Mesenchymal stem cell (in vitro differentiated cells and primary cell): Measurements from ENCODE around the gene NFKBIL1.

ENCODE experiments used
- DNase-seq: peaks from one replicate; pipeline ENCODE4 v3.0.0-alpha.2; 2013
- H2AFZ ChIP-seq: one replicate; pipeline ENCODE4 v1.6.1; 2013; ENCODE audit warnings: low read depth, mild to moderate bottlenecking, control low read depth, inconsistent platforms, low read length, moderate library complexity
- H2AK5ac ChIP-seq: 2 replicates; pipeline ENCODE4 v1.6.1; 2013; ENCODE audit warnings: low read length, moderate library complexity, mild to moderate bottlenecking, inconsistent platforms; ENCODE audit not compliant: severe bottlenecking
- H2BK120ac ChIP-seq: one replicate; pipeline ENCODE4 v1.6.1; 2013; ENCODE audit warnings: low read depth, mild to moderate bottlenecking, inconsistent platforms, low read length, moderate library complexity
- H2BK12ac ChIP-seq, 2 experiments: one replicate each; pipeline ENCODE4 v1.6.1; 2013; ENCODE audit warnings: inconsistent platforms in 2 of 2, low read length in 2 of 2, mild to moderate bottlenecking in 2 of 2, moderate library complexity in 2 of 2, control low read depth in 1 of 2
- H2BK15ac ChIP-seq: one replicate; pipeline ENCODE4 v1.6.1; 2013; ENCODE audit warnings: mild to moderate bottlenecking, low read depth, inconsistent platforms; ENCODE audit not compliant: poor library complexity, severe bottlenecking
- H2BK5ac ChIP-seq: 2 replicates; pipeline ENCODE4 v1.6.1; 2013; ENCODE audit warnings: low read depth, mild to moderate bottlenecking, low read length, control low read depth, inconsistent platforms; ENCODE audit not compliant: poor library complexity, severe bottlenecking
- H3K14ac ChIP-seq, 2 experiments: one replicate each; pipeline ENCODE4 v1.6.1; 2013; ENCODE audit warnings: inconsistent platforms in 2 of 2, low read length in 2 of 2, control low read depth in 1 of 2, mild to moderate bottlenecking in 1 of 2, moderate library complexity in 1 of 2
- H3K18ac ChIP-seq, 2 experiments: one replicate each; pipeline ENCODE4 v1.6.1; 2013; ENCODE audit warnings: inconsistent platforms in 2 of 2, low read length in 2 of 2, control low read depth in 1 of 2, low read depth in 1 of 2, mild to moderate bottlenecking in 1 of 2
- H3K23ac ChIP-seq, 2 experiments: one replicate each; pipeline ENCODE4 v1.6.1; 2013; ENCODE audit warnings: inconsistent platforms in 2 of 2, low read length in 2 of 2, mild to moderate bottlenecking in 2 of 2, moderate library complexity in 2 of 2, control low read depth in 1 of 2
- H3K27ac ChIP-seq: 2 replicates; pipeline ENCODE4 v1.5.1; 2013; ENCODE audit warnings: mild to moderate bottlenecking, moderate library complexity, low read length, control low read depth, inconsistent platforms; ENCODE audit not compliant: poor library complexity, severe bottlenecking
- H3K27me3 ChIP-seq, 2 experiments: 2 replicates each; pipeline versions ENCODE4 v1.6.1 to v1.7.0; 2013; ENCODE audit warnings: low read length in 2 of 2, mild to moderate bottlenecking in 2 of 2, moderate library complexity in 2 of 2, control low read depth in 1 of 2, inconsistent platforms in 1 of 2; ENCODE audit not compliant: control insufficient read depth in 1 of 2, insufficient read depth in 1 of 2
- H3K36me3 ChIP-seq, 2 experiments: 2 replicates each; pipeline versions ENCODE4 v1.6.1 to v1.7.0; 2013; ENCODE audit warnings: low read length in 2 of 2, control low read depth in 1 of 2, inconsistent platforms in 1 of 2, low read depth in 1 of 2, mild to moderate bottlenecking in 1 of 2; ENCODE audit not compliant: insufficient read depth in 2 of 2, control insufficient read depth in 1 of 2
- H3K4ac ChIP-seq, 2 experiments: one replicate each; pipeline ENCODE4 v1.6.1; 2013; ENCODE audit warnings: inconsistent platforms in 2 of 2, low read length in 2 of 2, mild to moderate bottlenecking in 2 of 2, moderate library complexity in 2 of 2, control low read depth in 1 of 2, low read depth in 1 of 2
- H3K4me1 ChIP-seq: 2 replicates; pipeline ENCODE4 v1.6.1; 2013; ENCODE audit warnings: low read depth, low read length, control low read depth; ENCODE audit not compliant: control insufficient read depth, insufficient read depth
- H3K4me2 ChIP-seq: 2 replicates; pipeline ENCODE4 v1.6.1; 2013; ENCODE audit warnings: low read length, mild to moderate bottlenecking, inconsistent platforms; ENCODE audit not compliant: poor library complexity, severe bottlenecking
- H3K4me3 ChIP-seq, 2 experiments: 2 replicates each; pipeline versions ENCODE4 v1.5.1 to v1.7.0; 2013; ENCODE audit warnings: low read length in 2 of 2, mild to moderate bottlenecking in 2 of 2, control low read depth in 1 of 2, low read depth in 1 of 2; ENCODE audit not compliant: insufficient read depth in 1 of 2
- H3K79me1 ChIP-seq: replicated peaks from 2 replicates; pipeline ENCODE4 v1.6.1; 2013; ENCODE audit warnings: mild to moderate bottlenecking, control low read depth, low read length, inconsistent platforms; ENCODE audit not compliant: poor library complexity, severe bottlenecking
- H3K9ac ChIP-seq: 2 replicates; pipeline ENCODE4 v1.7.0; 2013; ENCODE audit warnings: mild to moderate bottlenecking, low read length, moderate library complexity
- H3K9me3 ChIP-seq: 2 replicates; pipeline ENCODE4 v1.7.0; 2013; ENCODE audit warnings: mild to moderate bottlenecking, low read length; ENCODE audit not compliant: control insufficient read depth
- H4K8ac ChIP-seq: one replicate; pipeline ENCODE4 v1.6.1; 2013; ENCODE audit warnings: inconsistent platforms, mild to moderate bottlenecking, low read length, moderate library complexity
- H4K91ac ChIP-seq: one replicate; pipeline ENCODE4 v1.6.1; 2013; ENCODE audit warnings: mild to moderate bottlenecking, low read length, inconsistent platforms
- WGBS: methylation state at CpG from one replicate; pipeline ENCODE4 v1.1.7; 2013; ENCODE audit warnings: mixed read lengths; 5-methylcytosine and 5-hydroxymethylcytosine counted together

The NFKBIL1 gene

DNA sequence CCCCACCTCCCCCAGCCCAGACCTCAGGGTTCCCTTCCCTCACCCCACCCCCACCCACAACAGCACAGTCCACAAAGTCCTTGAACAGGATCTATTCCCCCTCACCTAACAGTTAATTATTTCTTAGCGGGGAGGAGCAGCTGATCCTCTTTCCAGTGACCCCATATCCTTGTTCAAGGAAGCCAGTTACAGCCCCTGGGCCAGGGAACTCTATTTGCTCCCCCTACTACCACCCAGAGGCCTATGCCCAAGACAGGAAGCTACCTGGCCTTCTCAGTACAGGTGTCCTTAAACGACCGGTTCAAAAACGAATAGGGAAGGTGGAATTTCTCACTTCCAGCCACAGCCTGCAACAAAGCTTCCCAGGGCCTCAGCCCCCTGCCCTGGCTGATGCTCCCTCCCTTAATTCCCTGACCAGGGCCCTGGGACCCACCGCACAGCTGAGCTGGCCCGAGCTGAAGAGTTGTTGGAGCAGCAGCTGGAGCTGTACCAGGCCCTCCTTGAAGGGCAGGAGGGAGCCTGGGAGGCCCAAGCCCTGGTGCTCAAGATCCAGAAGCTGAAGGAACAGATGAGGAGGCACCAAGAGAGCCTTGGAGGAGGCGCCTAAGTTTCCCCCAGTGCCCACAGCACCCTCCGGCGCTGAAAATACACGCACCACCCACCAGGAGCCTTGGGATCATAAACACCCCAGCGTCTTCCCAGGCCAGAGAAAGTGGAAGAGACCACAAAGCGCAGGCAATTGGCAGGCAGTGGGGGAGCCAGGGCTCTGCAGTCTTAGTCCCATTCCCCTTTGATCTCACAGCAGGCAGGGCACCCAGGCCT is 17.9 kb upstream of the NFKBIL1 start:
- Histone ChIP-seq H2BK15ac (no peak overlapping the region), H2AK5ac (no peak overlapping the region), H3K9ac (no peak overlapping the region), H3K4me3 (no peak overlapping the region), H3K36me3 (peaks cover 52 to 59% of the 10 kb centered on the region in 2 experiments), H3K23ac (no peak overlapping the region), H3K14ac (no peak overlapping the region), H3K9me3 (no peaks in the 10 kb centered on the region), H3K27me3 (no peaks in the 10 kb centered on the region), H3K18ac (no peak overlapping the region), H4K91ac (no peak overlapping the region), H3K27ac (peak overlapping the region; percentile 20), H3K4ac (no peak overlapping the region), H2AFZ (no peak overlapping the region), H2BK120ac (no peak overlapping the region), H2BK5ac (no peak overlapping the region), H3K79me1 (peaks cover 23% of the 10 kb centered on the region), H3K4me2 (no peak overlapping the region), H2BK12ac (no peak overlapping the region), H3K4me1 (peaks cover 13% of the 10 kb centered on the region), H4K8ac (no peak overlapping the region)
- 69% methylated on average over 12 of the region's 12 CpGs for WGBS
- no peak for DNase-seq

DNA sequence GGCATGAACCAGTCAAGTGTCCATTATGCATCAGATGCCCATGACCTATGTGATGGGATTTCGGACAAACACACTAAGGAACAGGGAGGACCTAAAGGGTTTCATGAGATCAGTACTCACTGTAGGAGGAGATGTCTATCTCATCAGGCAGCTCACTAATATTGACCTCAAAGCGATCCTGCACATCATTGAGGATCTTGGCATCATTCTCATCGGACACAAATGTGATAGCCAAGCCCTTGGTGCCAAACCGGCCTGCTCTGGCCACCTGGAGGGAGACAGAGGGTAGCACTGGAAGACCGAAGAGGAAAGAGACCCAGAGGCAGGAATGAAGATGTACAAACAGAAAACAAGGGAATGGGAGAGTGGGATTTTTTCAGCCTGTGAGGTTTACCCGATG is 16.7 kb upstream of the NFKBIL1 start:
- DNase-seq: no peak
- no peak overlapping the region for H3K18ac ChIP-seq
- peaks cover 30% of the 10 kb centered on the region for H3K79me1 ChIP-seq
- no peaks in the 10 kb centered on the region for H3K27me3 ChIP-seq
- peaks cover 64 to 67% of the 10 kb centered on the region in 2 experiments for H3K36me3 ChIP-seq
- no peak overlapping the region for H2BK15ac ChIP-seq
- no peak overlapping the region for H3K4me3 ChIP-seq
- H2BK12ac ChIP-seq: no peak overlapping the region
- H3K23ac ChIP-seq: no peak overlapping the region
- no peak overlapping the region for H2AFZ ChIP-seq
- no peak overlapping the region for H4K8ac ChIP-seq
- H3K4me2 ChIP-seq: no peak overlapping the region
- H2BK120ac ChIP-seq: no peak overlapping the region
- no peak overlapping the region for H3K4ac ChIP-seq
- peaks cover 13% of the 10 kb centered on the region for H3K4me1 ChIP-seq
- no peak overlapping the region for H3K14ac ChIP-seq
- H3K27ac ChIP-seq: no peak overlapping the region
- no peaks in the 10 kb centered on the region for H3K9me3 ChIP-seq
- no peak overlapping the region for H2BK5ac ChIP-seq
- WGBS: 97% methylated on average over 5 of the region's 6 CpGs
- no peak overlapping the region for H4K91ac ChIP-seq
- H2AK5ac ChIP-seq: no peak overlapping the region
- no peak overlapping the region for H3K9ac ChIP-seq

DNA sequence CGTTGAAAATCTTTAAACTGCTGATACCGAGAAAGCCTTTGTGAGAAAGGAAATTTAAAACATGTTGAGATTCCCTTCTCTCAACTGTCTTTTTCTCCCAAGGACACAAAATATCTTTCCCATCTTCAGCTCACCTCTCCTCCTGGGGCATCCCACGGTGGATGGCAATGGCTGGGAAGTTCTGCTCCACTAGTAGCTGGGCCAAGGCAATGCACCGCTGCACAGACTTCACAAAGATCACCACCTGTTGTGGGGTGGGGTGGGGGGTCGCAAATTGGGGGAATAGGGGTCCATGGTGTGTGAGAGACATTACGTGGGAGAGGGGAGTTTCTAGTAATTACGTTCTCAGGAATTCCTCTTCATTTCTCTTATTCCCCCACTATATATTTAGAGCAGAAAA is 16.2 kb upstream of the NFKBIL1 start:
- no peaks in the 10 kb centered on the region for H3K27me3 ChIP-seq
- H3K4me3 ChIP-seq: no peak overlapping the region
- no peak for DNase-seq
- no peak overlapping the region for H3K18ac ChIP-seq
- H2BK15ac ChIP-seq: no peak overlapping the region
- H3K4me2 ChIP-seq: no peak overlapping the region
- WGBS: 98% methylated on average over 4 of the region's 7 CpGs
- H3K27ac ChIP-seq: no peak overlapping the region
- no peak overlapping the region for H4K8ac ChIP-seq
- no peak overlapping the region for H3K23ac ChIP-seq
- H3K9ac ChIP-seq: no peak overlapping the region
- H2AFZ ChIP-seq: no peak overlapping the region
- H2BK12ac ChIP-seq: no peak overlapping the region
- no peaks in the 10 kb centered on the region for H3K9me3 ChIP-seq
- peaks cover 30% of the 10 kb centered on the region for H3K79me1 ChIP-seq
- no peak overlapping the region for H2BK5ac ChIP-seq
- no peak overlapping the region for H3K4ac ChIP-seq
- no peak overlapping the region for H2BK120ac ChIP-seq
- H4K91ac ChIP-seq: no peak overlapping the region
- no peak overlapping the region for H2AK5ac ChIP-seq
- peaks cover 8% of the 10 kb centered on the region for H3K4me1 ChIP-seq
- peaks cover 62 to 69% of the 10 kb centered on the region in 2 experiments for H3K36me3 ChIP-seq
- H3K14ac ChIP-seq: no peak overlapping the region

DNA sequence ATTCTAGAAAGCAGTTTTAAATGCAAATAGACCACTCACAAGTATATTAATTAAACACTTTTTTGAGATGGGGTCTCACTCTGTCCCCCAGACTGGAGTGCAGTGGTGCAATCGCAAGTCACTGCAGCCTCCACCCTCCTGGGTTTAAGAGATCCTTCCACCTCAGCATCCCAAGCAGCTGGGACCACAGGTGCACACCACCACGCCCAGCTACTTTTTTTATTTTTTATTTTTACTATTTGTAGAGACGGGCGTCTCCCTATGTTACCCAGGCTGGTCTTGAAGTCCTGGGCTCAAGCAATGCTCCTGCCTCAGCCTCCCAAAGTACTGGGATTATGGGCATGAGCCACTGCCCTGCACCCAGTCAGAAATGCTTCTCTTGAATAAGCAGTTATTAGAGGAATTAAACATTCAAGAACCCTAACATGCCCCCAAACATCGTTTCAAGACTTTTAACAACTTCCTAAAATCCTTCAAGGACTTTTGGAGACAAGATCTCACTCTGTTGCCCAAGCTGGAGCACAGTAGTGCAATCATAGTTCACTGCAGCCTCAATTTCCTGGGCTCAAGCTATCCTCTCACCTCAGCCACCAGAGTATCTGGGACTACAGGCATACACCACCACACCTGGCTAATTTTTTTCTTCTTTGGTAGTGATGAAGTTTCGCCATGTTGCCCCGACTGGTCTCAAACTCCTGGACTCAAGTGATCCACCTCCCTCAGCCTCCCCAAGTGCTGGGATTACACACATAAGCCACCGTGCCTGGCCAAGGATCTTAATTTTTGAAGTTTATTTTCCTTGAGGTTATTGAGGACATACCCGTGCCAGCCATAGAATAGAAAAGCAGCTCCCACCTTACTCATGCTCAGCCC is 15.4 kb upstream of the NFKBIL1 start:
- H3K14ac ChIP-seq: no peak overlapping the region
- WGBS: 83% methylated on average over 8 of the region's 9 CpGs
- no peak overlapping the region for H2AFZ ChIP-seq
- H2AK5ac ChIP-seq: no peak overlapping the region
- H3K4ac ChIP-seq: no peak overlapping the region
- no peaks in the 10 kb centered on the region for H3K9me3 ChIP-seq
- no peak overlapping the region for H3K18ac ChIP-seq
- no peak overlapping the region for H2BK12ac ChIP-seq
- H3K27ac ChIP-seq: no peak overlapping the region
- H2BK120ac ChIP-seq: no peak overlapping the region
- no peak overlapping the region for H4K91ac ChIP-seq
- H3K79me1 ChIP-seq: peaks cover 30% of the 10 kb centered on the region
- H3K23ac ChIP-seq: no peak overlapping the region
- H2BK15ac ChIP-seq: no peak overlapping the region
- no peak overlapping the region for H2BK5ac ChIP-seq
- H3K4me3 ChIP-seq: no peak overlapping the region
- H3K4me1 ChIP-seq: peaks cover 6% of the 10 kb centered on the region
- H3K27me3 ChIP-seq: no peaks in the 10 kb centered on the region
- H4K8ac ChIP-seq: no peak overlapping the region
- no peak overlapping the region for H3K4me2 ChIP-seq
- no peak for DNase-seq
- H3K36me3 ChIP-seq: peaks cover 66 to 77% of the 10 kb centered on the region in 2 experiments
- H3K9ac ChIP-seq: no peak overlapping the region
